GM18951 (cell line): ENCODE data around the gene TFB2M.

Experiments used
- POLR2A ChIP-seq: IDR thresholded peaks from 4 replicates; pipeline ENCODE4 v1.6.1; 2011; ENCODE audit warnings: mild to moderate bottlenecking; ENCODE audit not compliant: insufficient read length, insufficient read depth; ENCODE audit errors: extremely low read depth
- in situ Hi-C: fragments of 300-500 bp; cut with MboI; formaldehyde crosslinking; loops from one replicate; pipeline ENCODE4 v1.12.0; 2022; ENCODE audit warnings: low sequenced_read_pairs, mixed read lengths, inconsistent platforms; ENCODE audit not compliant: unreplicated experiment

TFB2M gene

GRCh38 chr1:246512230-246512629 lies 53.8 kb downstream of the TFB2M start:
- in situ Hi-C loops, result no loop called here
- no peak for TF ChIP-seq POLR2A

GRCh38 chr1:246511203-246511602 lies 54.9 kb downstream of the TFB2M start:
- no peak for TF ChIP-seq POLR2A

GRCh38 chr1:246510147-246511030 lies 55.7 kb downstream of the TFB2M start:
- no peak for TF ChIP-seq POLR2A
- in situ Hi-C loops, result no loop called here

More at GRCh38 chr1:246511203-246511602, 54.9 kb downstream of the TFB2M start:
- in situ Hi-C loops, result no loop called here

DNA sequence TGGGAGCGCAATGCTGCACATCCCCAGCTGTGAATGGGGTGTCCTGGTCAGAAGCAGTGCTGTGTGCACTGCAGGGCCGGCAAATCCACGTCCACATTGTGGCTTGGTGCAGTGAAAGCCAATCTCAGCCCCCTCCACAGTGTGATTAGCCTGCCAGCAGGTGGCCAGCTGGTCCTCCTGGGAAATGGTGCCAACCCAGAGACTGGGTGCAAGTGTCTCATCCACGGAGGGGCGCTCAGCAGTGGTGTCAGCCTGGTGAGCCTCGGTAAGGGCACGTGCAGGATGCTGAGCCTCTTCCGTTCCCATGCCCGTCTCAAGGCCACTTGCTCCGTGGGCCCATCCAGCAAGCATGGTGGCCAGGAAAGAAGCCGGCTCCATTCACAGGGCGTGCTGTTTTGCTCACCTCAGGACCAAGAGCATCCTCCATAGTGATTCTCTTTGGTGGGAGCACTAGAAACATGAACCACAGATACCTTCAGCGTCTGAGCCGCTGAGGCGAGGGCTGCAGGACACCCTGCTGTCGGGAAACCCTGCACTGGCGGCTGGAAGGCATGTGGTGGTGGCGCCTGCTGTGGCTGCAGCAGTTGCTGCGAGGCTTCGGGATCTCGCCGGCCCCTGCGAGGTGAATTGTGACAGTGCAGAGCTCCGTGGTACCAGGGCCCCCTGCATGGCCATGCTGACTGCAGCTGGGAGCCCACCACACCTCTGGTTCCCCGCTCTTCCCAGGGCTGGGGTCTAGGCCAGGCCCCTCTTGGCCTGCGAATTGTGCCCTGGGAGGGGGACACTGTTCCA lies 57.0 kb downstream of the TFB2M start:
- TF ChIP-seq POLR2A, result no peak
- in situ Hi-C loops, result no loop called here

GRCh38 chr1:246506674-246507481 lies 59.2 kb downstream of the TFB2M start, which contains the start of gene SMYD3:
Gene SMYD3 (minus strand): TSS chr1:246507279.
- in situ Hi-C loops, result no loop called here

DNA sequence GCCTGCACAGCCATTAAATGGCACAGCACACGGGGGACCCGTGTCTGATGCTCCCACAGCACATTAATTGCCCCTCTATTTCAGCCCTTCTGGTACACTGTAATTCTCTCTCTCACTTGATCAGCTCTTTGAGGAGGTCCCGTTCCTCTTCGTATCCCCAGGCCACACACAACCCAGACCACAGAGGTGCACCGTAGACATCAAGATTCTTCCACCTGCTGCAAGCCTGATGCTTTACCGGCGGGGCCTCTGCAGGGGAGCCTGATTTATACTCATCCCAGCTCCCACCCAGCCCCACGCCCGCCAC lies 59.7 kb downstream of the TFB2M start:
- no peak for TF ChIP-seq POLR2A
- in situ Hi-C loops, result no loop called here

More at GRCh38 chr1:246506674-246507481, 59.2 kb downstream of the TFB2M start, which contains the start of gene SMYD3:
- TF ChIP-seq POLR2A, result peak; percentile 83

DNA sequence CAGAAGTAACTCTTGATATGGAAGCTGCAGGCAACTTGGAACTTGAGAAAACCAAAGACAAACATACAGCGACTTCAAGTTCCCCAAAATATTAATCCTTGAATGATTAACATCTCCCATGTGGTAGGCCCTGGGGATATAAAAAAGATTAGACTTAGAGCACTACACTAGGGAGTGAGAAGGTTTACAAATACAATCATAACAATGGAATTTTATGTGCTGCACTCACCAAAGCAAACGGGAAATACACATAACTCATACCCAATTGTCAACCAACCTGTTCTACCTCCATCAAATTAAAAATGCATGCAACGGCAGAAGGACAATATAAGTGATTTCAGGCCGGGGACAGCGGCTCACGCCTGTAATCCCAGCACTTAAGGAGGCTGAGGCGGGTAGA lies 62.7 kb downstream of the TFB2M start:
- TF ChIP-seq POLR2A, result no peak
- in situ Hi-C loops, result no loop called here

DNA sequence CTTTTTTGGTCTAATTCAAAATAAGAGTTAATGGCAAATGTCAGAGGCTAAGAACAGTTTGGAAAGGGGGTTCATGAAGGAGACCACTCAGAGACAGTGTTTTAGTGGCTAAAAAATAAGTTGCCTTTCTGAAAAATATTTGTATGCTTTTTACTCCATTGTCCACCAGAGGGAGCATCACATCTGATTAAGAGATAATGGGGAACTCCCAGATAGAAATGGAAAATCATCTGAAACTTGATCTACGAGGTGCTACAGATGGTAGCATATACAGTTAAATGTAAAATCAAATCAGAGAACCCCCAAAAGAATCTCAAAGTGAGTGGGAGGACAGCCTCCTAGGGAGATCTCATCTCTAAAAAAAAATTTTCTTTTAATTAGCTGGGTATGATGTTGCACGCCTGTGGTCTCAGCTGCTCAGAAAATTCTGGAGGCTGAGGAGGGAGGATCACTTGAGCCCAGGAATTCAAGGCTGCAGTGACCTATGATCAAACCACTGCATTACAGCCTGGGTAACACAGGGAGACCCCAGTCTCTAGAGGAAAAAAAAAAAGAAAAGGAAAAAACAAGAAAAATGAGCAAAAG lies 68.6 kb downstream of the TFB2M start:
- in situ Hi-C loops, result loop anchor here (10.0 kb wide), 1 partner anchor 207 kb away; no protein-coding TSS in a partner anchor
- no peak for TF ChIP-seq POLR2A

- TF ChIP-seq POLR2A, result no peak
- in situ Hi-C loops, result loop anchor here (10.0 kb wide), 1 partner anchor 212 kb away; no protein-coding TSS in a partner anchor
These were observed 73.3 kb downstream of the TFB2M start for GRCh38 chr1:246492611-246493245.

GRCh38 chr1:246491551-246492053 lies 74.5 kb downstream of the TFB2M start:
- in situ Hi-C loops, result loop anchor here (10.0 kb wide), 1 partner anchor 213 kb away; no protein-coding TSS in a partner anchor
- TF ChIP-seq POLR2A, result no peak
